HG03558 (cell line): ENCODE results near the gene SERPINE3.

ENCODE experiments used
- ATAC-seq: cut with Tn5 transposase; IDR thresholded peaks from one replicate; pipeline ENCODE4 v1.9.1; 2021; ENCODE audit warnings: moderate number of reproducible peaks; ENCODE audit not compliant: unreplicated experiment; ENCODE audit errors: extremely low read depth

SERPINE3 gene

GRCh38 chr13:51326777-51327176, 12.7 kb upstream of the SERPINE3 start:
- no peak for ATAC-seq

- no peak for ATAC-seq
Measured at GRCh38 chr13:51327961-51328360, 11.5 kb upstream of the SERPINE3 start.

GRCh38 chr13:51328488-51328887, 11.0 kb upstream of the SERPINE3 start:
- no peak for ATAC-seq

GRCh38 chr13:51329606-51330005, 9.9 kb upstream of the SERPINE3 start:
- no peak for ATAC-seq

GRCh38 chr13:51330791-51331190, 8.7 kb upstream of the SERPINE3 start:
- ATAC-seq, result no peak

- ATAC-seq, result no peak
Measured at GRCh38 chr13:51331354-51331861, 8.1 kb upstream of the SERPINE3 start.

- ATAC-seq, result no peak
Measured at GRCh38 chr13:51332566-51333361, 6.7 kb upstream of the SERPINE3 start.

- no peak for ATAC-seq
Measured at GRCh38 chr13:51333421-51333820, 6.1 kb upstream of the SERPINE3 start.

- ATAC-seq, result no peak
Measured at GRCh38 chr13:51333826-51334225, 5.7 kb upstream of the SERPINE3 start.

GRCh38 chr13:51336746-51337145, 2.7 kb upstream of the SERPINE3 start:
- ATAC-seq, result no peak

GRCh38 chr13:51339952-51340732, 651 bp downstream of the SERPINE3 start:
- no peak for ATAC-seq

- ATAC-seq, result no peak
Measured at GRCh38 chr13:51341232-51341631, 1.7 kb downstream of the SERPINE3 start.

- no peak for ATAC-seq
Measured at GRCh38 chr13:51341791-51342190, 2.3 kb downstream of the SERPINE3 start.

GRCh38 chr13:51342706-51343105, 3.2 kb downstream of the SERPINE3 start:
- no peak for ATAC-seq

GRCh38 chr13:51343475-51343874, 4.0 kb downstream of the SERPINE3 start:
- ATAC-seq, result no peak

GRCh38 chr13:51346397-51346796, 6.9 kb downstream of the SERPINE3 start:
- no peak for ATAC-seq

- no peak for ATAC-seq
Measured at GRCh38 chr13:51347099-51347498, 7.6 kb downstream of the SERPINE3 start.

GRCh38 chr13:51348069-51348967, 8.8 kb downstream of the SERPINE3 start:
- no peak for ATAC-seq

GRCh38 chr13:51349016-51349415, 9.5 kb downstream of the SERPINE3 start:
- no peak for ATAC-seq

GRCh38 chr13:51355217-51355616, 15.7 kb downstream of the SERPINE3 start:
- ATAC-seq, result no peak
